Keratinocyte (primary cell): ENCODE results near the gene SORL1. TPM values are rescaled to one million over a fixed set of nuclear protein-coding genes. Genes with fewer than 3 reads are reported as not detected.
A peak's percentile ranks its signal among the peaks of the same experiment; 100 is the strongest.

Experiments
- DNase-seq: peaks from one replicate; pipeline ENCODE4 v3.0.0-alpha.2; 2011; ENCODE audit warnings: low read depth, missing footprints, low spot score
- FAIRE-seq: peaks from 2 replicates; lab custom pipeline; 2011; peaks lifted over from hg19 to GRCh38; lab: Jason Lieb, UNC
- H2AFZ ChIP-seq: 2 replicates; pipeline ENCODE4 v1.6.0; 2012; ENCODE audit warnings: low read length, control low read depth, inconsistent platforms; ENCODE audit not compliant: control insufficient read depth
- H3K27ac ChIP-seq: 2 replicates; pipeline ENCODE4 v1.5.1; 2011; ENCODE audit warnings: low read length; ENCODE audit not compliant: control insufficient read depth, insufficient read depth
- H3K27me3 ChIP-seq: 3 replicates; pipeline ENCODE4 v1.6.0; 2011; ENCODE audit warnings: low read length; ENCODE audit not compliant: control insufficient read depth, insufficient read depth; ENCODE audit errors: extremely low read depth
- H3K36me3 ChIP-seq, 2 experiments: 2 replicates in 1 of 2; 3 replicates in 1 of 2; pipeline ENCODE4 v1.5.1; 2011; ENCODE audit warnings: low read length in 2 of 2, mild to moderate bottlenecking in 1 of 2; ENCODE audit not compliant: control insufficient read depth in 2 of 2, insufficient read depth in 2 of 2; ENCODE audit errors: extremely low read depth in 1 of 2
- H3K4me1 ChIP-seq: 3 replicates; pipeline ENCODE4 v1.5.1; 2011; ENCODE audit warnings: low read length; ENCODE audit not compliant: control insufficient read depth, insufficient read depth; ENCODE audit errors: extremely low read depth
- H3K4me2 ChIP-seq: 3 replicates; pipeline ENCODE4 v1.6.0; 2011; ENCODE audit warnings: low read depth, low read length; ENCODE audit not compliant: control insufficient read depth, insufficient read depth; ENCODE audit errors: extremely low read depth
- H3K4me3 ChIP-seq, 3 experiments: fragments of 200-600 bp in 1 of 3; sonication (generic) in 1 of 3; 2 replicates in 2 of 3; 3 replicates in 1 of 3; pipeline ENCODE4 v1.5.1; 2011 to 2016; ENCODE audit warnings: low read length in 3 of 3, mild to moderate bottlenecking in 3 of 3, control low read depth in 2 of 3, inconsistent platforms in 1 of 3, low read depth in 1 of 3, mixed read lengths in 1 of 3, mixed run types in 1 of 3, moderate library complexity in 1 of 3; ENCODE audit not compliant: control insufficient read depth in 2 of 3, insufficient read depth in 2 of 3; ENCODE audit errors: extremely low read depth in 1 of 3
- H3K79me2 ChIP-seq: 2 replicates; pipeline ENCODE4 v1.6.0; 2012; ENCODE audit warnings: low read length; ENCODE audit not compliant: control insufficient read depth, insufficient read depth
- H3K9ac ChIP-seq: 3 replicates; pipeline ENCODE4 v1.6.0; 2011; ENCODE audit warnings: low read length; ENCODE audit not compliant: control insufficient read depth, insufficient read depth; ENCODE audit errors: extremely low read depth
- H3K9me1 ChIP-seq: 3 replicates; pipeline ENCODE4 v1.6.0; 2011; ENCODE audit warnings: low read length; ENCODE audit not compliant: control insufficient read depth, insufficient read depth; ENCODE audit errors: extremely low read depth
- H3K9me3 ChIP-seq: 2 replicates; pipeline ENCODE4 v1.5.1; 2012; ENCODE audit warnings: low read depth, low read length; ENCODE audit not compliant: control insufficient read depth
- H4K20me1 ChIP-seq: 3 replicates; pipeline ENCODE4 v1.6.0; 2011; ENCODE audit warnings: low read length; ENCODE audit not compliant: control insufficient read depth, insufficient read depth; ENCODE audit errors: extremely low read depth
- EZH2 ChIP-seq: IDR thresholded peaks from one replicate; pipeline ENCODE4 v1.6.1; 2012; ENCODE audit warnings: inconsistent platforms, mild to moderate bottlenecking, low read length, moderate library complexity
- dilution Hi-C: fragments of 300-500 bp; cut with MboI; formaldehyde crosslinking; loops from one replicate; pipeline ENCODE4 v1.7.0; 2020; ENCODE audit warnings: low sequenced_read_pairs; ENCODE audit not compliant: extremely low pct_ligation_motif_present
- polyA plus RNA-seq, 5 experiments: library from polyadenylated mRNA; depleted of rRNA in 3 of 5; stranded (reverse) in 3 of 5; stranded (forward) in 1 of 5; unstranded in 1 of 5; fragments of >200 nt; gene quantifications; 1 replicate in 1 of 5; 2 replicates in 3 of 5; 3 replicates in 1 of 5; pipeline versions ENCODE4 v1.2.1 to v1.2.3, GENCODE V29; 2011 to 2012; ENCODE audit warnings: missing spikeins in 2 of 5, low read depth in 1 of 5, low replicate concordance in 1 of 5
- TF ChIP-seq, protein P1 (sequence below), 3 experiments: IDR thresholded peaks in 1 of 3; conservative IDR thresholded peaks in 1 of 3; optimal IDR thresholded peaks in 1 of 3; 2 replicates in 2 of 3; 3 replicates in 1 of 3; pipeline versions ENCODE3 to v1.5.1; 2011; ENCODE audit warnings: low read length in 3 of 3, mild to moderate bottlenecking in 3 of 3, moderate library complexity in 2 of 3, control low read depth in 1 of 3, inconsistent platforms in 1 of 3; ENCODE audit not compliant: insufficient read depth in 2 of 3; ENCODE audit errors: extremely low read depth in 1 of 3

Gene SORL1
- polyA plus RNA-seq, 1 donor (not counting 4 experiments of a cell fraction or from before 2014, with no cell fraction given), result 38.9 TPM

DNA sequence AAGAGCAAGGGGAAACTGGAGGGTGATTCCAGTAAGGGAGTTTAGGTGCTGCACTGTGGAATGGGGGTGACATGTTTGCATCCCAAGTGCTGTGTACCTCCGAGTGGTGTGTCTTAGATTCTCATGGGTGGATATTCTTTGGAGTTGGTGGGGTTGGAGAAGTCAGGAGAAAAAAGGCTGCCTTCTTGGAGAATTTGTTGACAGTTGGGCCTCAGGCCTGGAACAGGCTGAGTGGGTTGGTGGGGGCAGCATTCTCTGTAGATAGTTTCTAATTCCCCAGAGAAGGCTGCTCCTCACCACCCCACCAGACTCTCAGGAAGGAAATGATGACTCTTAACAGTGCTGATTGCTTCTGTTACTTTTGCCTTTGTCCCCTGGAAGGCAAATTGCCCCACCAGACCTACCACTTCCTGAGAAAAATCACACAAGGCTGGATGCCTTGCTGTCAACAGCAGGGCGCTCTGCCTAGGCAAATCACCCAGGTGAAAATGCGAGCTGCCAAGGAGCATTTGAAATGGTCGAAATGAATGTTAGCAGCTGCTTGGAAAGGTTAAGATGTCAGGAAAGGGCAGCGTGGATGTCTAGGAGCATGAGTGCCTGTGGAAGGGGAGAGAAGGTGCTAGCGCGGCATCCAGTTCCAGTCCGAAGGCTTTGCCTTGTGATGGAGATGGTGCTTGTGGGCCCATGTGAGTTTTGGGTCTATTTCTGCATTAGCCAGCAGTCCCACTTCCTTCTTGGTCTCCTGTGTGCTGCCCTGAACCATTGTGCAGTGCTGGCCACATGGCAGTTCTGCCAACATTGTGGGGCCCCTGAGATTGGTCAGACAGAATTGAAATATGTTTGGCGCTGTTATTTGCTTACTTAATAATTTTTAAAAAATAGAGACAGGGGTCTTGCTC is 30.4 kb downstream of the SORL1 start:
- TF ChIP-seq, protein P1, sequence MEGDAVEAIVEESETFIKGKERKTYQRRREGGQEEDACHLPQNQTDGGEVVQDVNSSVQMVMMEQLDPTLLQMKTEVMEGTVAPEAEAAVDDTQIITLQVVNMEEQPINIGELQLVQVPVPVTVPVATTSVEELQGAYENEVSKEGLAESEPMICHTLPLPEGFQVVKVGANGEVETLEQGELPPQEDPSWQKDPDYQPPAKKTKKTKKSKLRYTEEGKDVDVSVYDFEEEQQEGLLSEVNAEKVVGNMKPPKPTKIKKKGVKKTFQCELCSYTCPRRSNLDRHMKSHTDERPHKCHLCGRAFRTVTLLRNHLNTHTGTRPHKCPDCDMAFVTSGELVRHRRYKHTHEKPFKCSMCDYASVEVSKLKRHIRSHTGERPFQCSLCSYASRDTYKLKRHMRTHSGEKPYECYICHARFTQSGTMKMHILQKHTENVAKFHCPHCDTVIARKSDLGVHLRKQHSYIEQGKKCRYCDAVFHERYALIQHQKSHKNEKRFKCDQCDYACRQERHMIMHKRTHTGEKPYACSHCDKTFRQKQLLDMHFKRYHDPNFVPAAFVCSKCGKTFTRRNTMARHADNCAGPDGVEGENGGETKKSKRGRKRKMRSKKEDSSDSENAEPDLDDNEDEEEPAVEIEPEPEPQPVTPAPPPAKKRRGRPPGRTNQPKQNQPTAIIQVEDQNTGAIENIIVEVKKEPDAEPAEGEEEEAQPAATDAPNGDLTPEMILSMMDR (optimal IDR thresholded peaks at IDR 0.05 in 1 of 3, IDR thresholded peaks at IDR 0.05 in 1 of 3, conservative IDR thresholded peaks at IDR 0.05 in 1 of 3; ENCODE audit: extremely low read depth in 1 of 3, insufficient read depth in 2 of 3, low read length in 3 of 3), result no peak
- no peak for TF ChIP-seq EZH2
- Histone ChIP-seq H3K79me2 (no peaks in the 10 kb centered on the region), H3K27ac (no peak overlapping the region), H3K4me2 (peak overlapping the region; percentile 18), H3K9me1 (no peaks in the 10 kb centered on the region), H3K27me3 (no peaks in the 10 kb centered on the region), H3K36me3 (peaks cover 0 to 3% of the 10 kb centered on the region in 2 experiments), H3K4me1 (peaks cover 10% of the 10 kb centered on the region), H3K4me3 (no peak overlapping the region), H4K20me1 (no peaks in the 10 kb centered on the region), H2AFZ (peak overlapping the region; percentile 56), H3K9me3 (no peaks in the 10 kb centered on the region), H3K9ac (no peak overlapping the region)
- dilution Hi-C loops, result no loop called here
- FAIRE-seq (peak; percentile 20), DNase-seq (no peak)

DNA sequence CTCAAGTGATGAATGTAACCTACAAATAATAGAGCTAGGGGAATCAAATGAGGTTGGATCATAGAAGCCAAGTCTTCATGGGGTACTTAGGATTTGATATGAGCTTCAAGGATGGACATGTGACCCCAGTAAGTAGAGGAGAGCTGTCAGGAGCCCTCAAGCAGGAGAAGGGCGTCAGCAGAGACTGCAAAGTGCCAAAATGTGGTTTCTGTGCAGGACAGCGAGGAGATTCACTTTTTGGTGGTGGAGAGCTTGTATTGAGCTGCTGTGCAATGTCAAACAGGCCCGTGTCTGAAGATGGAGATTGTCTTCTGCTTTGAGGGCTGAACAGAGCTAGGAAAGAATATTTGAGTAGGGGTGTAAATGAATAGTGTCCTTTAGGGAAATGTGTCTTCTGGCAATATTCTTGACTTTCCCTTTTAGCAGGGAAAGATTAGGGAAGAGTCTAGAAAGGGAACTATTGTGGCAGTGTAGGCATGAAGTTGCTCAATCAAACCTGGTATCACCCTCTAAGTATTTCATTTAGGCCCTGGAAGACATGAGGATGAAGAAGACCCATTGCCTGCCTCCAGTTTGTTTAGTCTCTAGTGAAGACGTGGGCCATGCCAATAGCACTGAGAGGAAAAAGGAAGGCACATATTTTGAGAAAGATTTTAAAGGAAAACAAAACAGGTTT is 31.8 kb downstream of the SORL1 start:
- DNase-seq, result no peak
- no peak for FAIRE-seq
- H3K36me3 ChIP-seq, result peaks cover 0 to 3% of the 10 kb centered on the region in 2 experiments
- no peak overlapping the region for H3K9ac ChIP-seq
- H3K9me1 ChIP-seq, result no peaks in the 10 kb centered on the region
- H3K4me1 ChIP-seq, result peaks cover 10% of the 10 kb centered on the region
- no peaks in the 10 kb centered on the region for H3K79me2 ChIP-seq
- no peak for TF ChIP-seq EZH2
- TF ChIP-seq, protein P1 (optimal IDR thresholded peaks at IDR 0.05 in 1 of 3, IDR thresholded peaks at IDR 0.05 in 1 of 3, conservative IDR thresholded peaks at IDR 0.05 in 1 of 3; ENCODE audit: extremely low read depth in 1 of 3, insufficient read depth in 2 of 3, low read length in 3 of 3), result no peak
- H3K4me3 ChIP-seq, result no peak overlapping the region
- no peaks in the 10 kb centered on the region for H4K20me1 ChIP-seq
- no peak overlapping the region for H3K4me2 ChIP-seq
- H3K9me3 ChIP-seq, result no peaks in the 10 kb centered on the region
- H3K27me3 ChIP-seq, result no peaks in the 10 kb centered on the region
- no peak overlapping the region for H3K27ac ChIP-seq
- no peak overlapping the region for H2AFZ ChIP-seq
- dilution Hi-C loops, result no loop called here
